DND-41 (cell line): ENCODE results near the gene DYRK1B.

Source experiments
- EZH2 ChIP-seq: IDR thresholded peaks from 3 replicates; pipeline ENCODE4 v1.6.1; 2012; ENCODE audit warnings: borderline replicate concordance, low read depth, mild to moderate bottlenecking, moderate library complexity, low read length, inconsistent platforms; ENCODE audit not compliant: severe bottlenecking
- TF ChIP-seq, protein P1 (sequence below): IDR thresholded peaks from 2 replicates; pipeline ENCODE4 v1.5.1; 2012; ENCODE audit warnings: borderline replicate concordance, low read length, moderate library complexity, mild to moderate bottlenecking; ENCODE audit not compliant: poor library complexity, severe bottlenecking; ENCODE audit errors: extremely low read depth

DNA sequence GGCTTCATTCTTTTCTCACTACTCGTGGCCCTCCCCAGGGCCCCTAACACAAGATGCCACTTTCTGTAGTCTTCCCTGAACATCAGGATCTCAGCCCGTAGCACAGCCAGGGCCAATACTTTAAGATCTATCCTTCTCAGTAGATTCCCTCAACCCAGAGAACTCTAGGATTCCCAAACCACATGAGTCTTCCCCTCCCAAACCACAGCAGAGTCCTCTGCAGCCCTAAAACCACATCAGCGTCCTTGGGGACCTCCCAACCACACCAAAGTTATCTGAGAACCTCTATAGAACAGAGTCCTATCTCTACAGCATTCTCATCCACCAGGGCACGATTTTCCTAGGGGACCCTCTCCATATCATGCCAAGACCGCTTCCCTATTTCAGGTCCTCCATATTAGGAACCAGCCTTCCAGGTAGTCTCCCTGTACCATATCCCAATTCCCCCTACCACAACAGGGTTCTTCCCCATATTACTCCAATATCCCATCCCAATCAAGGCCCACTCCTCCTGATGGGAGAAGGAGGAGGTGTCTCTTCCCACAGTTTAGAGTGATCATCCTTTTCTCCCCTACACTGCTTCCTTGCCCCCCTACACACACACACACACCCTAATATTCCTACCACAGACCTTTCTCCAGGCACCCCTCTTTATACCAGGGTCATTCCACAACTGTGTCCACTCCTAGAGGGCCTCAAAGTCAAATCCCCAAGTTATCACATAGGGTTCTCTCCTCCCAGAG is 1.4 kb downstream of the DYRK1B start:
- TF ChIP-seq, protein P1, sequence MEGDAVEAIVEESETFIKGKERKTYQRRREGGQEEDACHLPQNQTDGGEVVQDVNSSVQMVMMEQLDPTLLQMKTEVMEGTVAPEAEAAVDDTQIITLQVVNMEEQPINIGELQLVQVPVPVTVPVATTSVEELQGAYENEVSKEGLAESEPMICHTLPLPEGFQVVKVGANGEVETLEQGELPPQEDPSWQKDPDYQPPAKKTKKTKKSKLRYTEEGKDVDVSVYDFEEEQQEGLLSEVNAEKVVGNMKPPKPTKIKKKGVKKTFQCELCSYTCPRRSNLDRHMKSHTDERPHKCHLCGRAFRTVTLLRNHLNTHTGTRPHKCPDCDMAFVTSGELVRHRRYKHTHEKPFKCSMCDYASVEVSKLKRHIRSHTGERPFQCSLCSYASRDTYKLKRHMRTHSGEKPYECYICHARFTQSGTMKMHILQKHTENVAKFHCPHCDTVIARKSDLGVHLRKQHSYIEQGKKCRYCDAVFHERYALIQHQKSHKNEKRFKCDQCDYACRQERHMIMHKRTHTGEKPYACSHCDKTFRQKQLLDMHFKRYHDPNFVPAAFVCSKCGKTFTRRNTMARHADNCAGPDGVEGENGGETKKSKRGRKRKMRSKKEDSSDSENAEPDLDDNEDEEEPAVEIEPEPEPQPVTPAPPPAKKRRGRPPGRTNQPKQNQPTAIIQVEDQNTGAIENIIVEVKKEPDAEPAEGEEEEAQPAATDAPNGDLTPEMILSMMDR = no peak
- TF ChIP-seq EZH2 = no peak
